Activated CD8-positive, alpha-beta T cell treated with anti-CD3 and anti-CD28 coated beads for 36 hours (primary cell): ENCODE data around the gene SELENOI. TPM values are rescaled to one million over a fixed set of nuclear protein-coding genes. Genes with fewer than 3 reads are reported as not detected.

ENCODE experiments used
- ATAC-seq: fragments of 200-7000 bp; cut with Tn5 transposase; one replicate; pipeline ENCODE4 v1.10.0; 2021; ENCODE audit warnings: mild to moderate bottlenecking, moderate library complexity
- CTCF ChIA-PET: fragments of 350-600 bp; sonication (Branson Sonifier 250); formaldehyde crosslinking; loops from one replicate; lab custom pipeline; 2021; ENCODE audit warnings: antibody characterized with exemption; lab: Charles Lee
- POLR2A ChIA-PET: fragments of 350-600 bp; sonication (Branson Sonifier 250); formaldehyde crosslinking; loops from one replicate; lab custom pipeline; 2021; ENCODE audit warnings: antibody characterized with exemption; lab: Charles Lee
- DNase-seq: peaks from one replicate; pipeline ENCODE4 v3.0.0-alpha.2; 2020
- H3K27ac Mint-ChIP-seq: one replicate; pipeline ENCODE4 v1.8.0; 2021; ENCODE audit warnings: mild to moderate bottlenecking, mixed read lengths
- H3K27me3 Mint-ChIP-seq: one replicate; pipeline ENCODE4 v1.8.0; 2021; ENCODE audit warnings: mixed read lengths
- H3K36me3 Mint-ChIP-seq: one replicate; pipeline ENCODE4 v1.8.0; 2021; ENCODE audit warnings: low read depth, mixed read lengths
- H3K4me1 Mint-ChIP-seq: one replicate; pipeline ENCODE4 v1.8.0; 2021; ENCODE audit warnings: low read depth, mixed read lengths
- H3K4me3 Mint-ChIP-seq: one replicate; pipeline ENCODE4 v1.8.0; 2021; ENCODE audit warnings: mild to moderate bottlenecking, moderate library complexity, mixed read lengths
- H3K9me3 Mint-ChIP-seq: one replicate; pipeline ENCODE4 v1.8.0; 2021; ENCODE audit warnings: mixed read lengths
- CTCF ChIP-seq: fragments of 200-600 bp; IDR thresholded peaks from one replicate; pipeline ENCODE4 v1.8.0; 2022; ENCODE audit warnings: antibody characterized with exemption, mild to moderate bottlenecking
- intact Hi-C: fragments of 100-400 bp; cut with micrococcal nuclease; formaldehyde crosslinking; loops from one replicate; pipeline ENCODE4 v1.10.0; 2022
- total RNA-seq, 2 experiments: library from RNA; stranded (reverse); gene quantifications; one replicate each; pipeline ENCODE4 v1.2.3, GENCODE V29; 2021

Gene SELENOI
- total RNA-seq, 2 experiments from 2014 or later: 38.9 to 39.1 TPM

GRCh38 chr2:26432363-26432762 is 86.4 kb downstream of the SELENOI start:
- ChIA-PET POLR2A (interaction anchor here (0.9 to 1.6 kb wide), 2 partner anchors 9 to 11 kb away, joined by 3 read pairs; no protein-coding TSS in a partner anchor), CTCF (interaction anchor here (1.3 kb wide), 1 partner anchor 71 kb away, joined by 3 read pairs; no protein-coding TSS in a partner anchor)
- ATAC-seq (no peak), DNase-seq (no peak)
- H3K4me3 Mint-ChIP-seq: no peak overlapping the region
- H3K27me3 Mint-ChIP-seq: peaks cover 3% of the 10 kb centered on the region
- H3K4me1 Mint-ChIP-seq: no peaks in the 10 kb centered on the region
- no peak for TF ChIP-seq CTCF
- H3K9me3 Mint-ChIP-seq: no peaks in the 10 kb centered on the region
- no peak overlapping the region for H3K27ac Mint-ChIP-seq
- intact Hi-C loops: no loop called here
- no peaks in the 10 kb centered on the region for H3K36me3 Mint-ChIP-seq

- Mint-ChIP-seq H3K36me3 (no peaks in the 10 kb centered on the region), H3K4me3 (no peak overlapping the region), H3K27ac (no peak overlapping the region), H3K4me1 (no peaks in the 10 kb centered on the region), H3K9me3 (no peaks in the 10 kb centered on the region), H3K27me3 (peaks cover 3% of the 10 kb centered on the region)
- CTCF ChIA-PET: interaction anchor here (1.1 to 1.5 kb wide), 3 partner anchors 10 to 219 kb away, joined by 3 to 5 read pairs (median 3); no protein-coding TSS in a partner anchor
- intact Hi-C loops: no loop called here
- no peak for DNase-seq
- ATAC-seq: no peak
- POLR2A ChIA-PET: interaction anchor here (0.9 to 1.6 kb wide), 2 partner anchors 9 to 11 kb away, joined by 3 read pairs; no protein-coding TSS in a partner anchor
- TF ChIP-seq CTCF: no peak
Measured at GRCh38 chr2:26432859-26433258, 86.9 kb downstream of the SELENOI start.

DNA sequence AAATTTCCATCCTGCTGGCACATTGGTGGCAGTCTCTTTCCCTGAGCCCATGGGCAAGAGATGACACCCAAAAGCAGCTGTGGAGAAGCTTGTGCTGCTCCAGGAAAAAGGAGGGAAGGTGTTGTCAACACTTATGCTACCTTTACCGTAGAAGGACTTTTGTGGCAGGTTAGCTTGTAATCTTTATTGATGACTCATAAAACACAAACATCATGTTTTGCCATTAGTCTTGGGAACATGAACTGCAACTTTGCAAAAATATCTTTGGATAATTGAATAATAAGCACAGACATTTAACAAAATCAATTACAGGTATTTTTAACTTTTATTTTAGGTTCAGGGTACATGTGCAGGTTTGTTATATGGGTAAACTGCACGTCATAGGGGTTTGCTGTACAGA is 89.2 kb downstream of the SELENOI start:
- DNase-seq: no peak
- H3K9me3 Mint-ChIP-seq: no peaks in the 10 kb centered on the region
- H3K4me3 Mint-ChIP-seq: no peak overlapping the region
- H3K4me1 Mint-ChIP-seq: no peaks in the 10 kb centered on the region
- intact Hi-C loops: no loop called here
- ATAC-seq: no peak
- H3K27me3 Mint-ChIP-seq: peaks cover 7% of the 10 kb centered on the region
- H3K27ac Mint-ChIP-seq: no peak overlapping the region
- ChIA-PET CTCF (no interaction called here), POLR2A (interaction anchor here (0.6 kb wide), 1 partner anchor 286 kb away, joined by 5 read pairs; no protein-coding TSS in a partner anchor)
- H3K36me3 Mint-ChIP-seq: no peaks in the 10 kb centered on the region
- no peak for TF ChIP-seq CTCF

DNA sequence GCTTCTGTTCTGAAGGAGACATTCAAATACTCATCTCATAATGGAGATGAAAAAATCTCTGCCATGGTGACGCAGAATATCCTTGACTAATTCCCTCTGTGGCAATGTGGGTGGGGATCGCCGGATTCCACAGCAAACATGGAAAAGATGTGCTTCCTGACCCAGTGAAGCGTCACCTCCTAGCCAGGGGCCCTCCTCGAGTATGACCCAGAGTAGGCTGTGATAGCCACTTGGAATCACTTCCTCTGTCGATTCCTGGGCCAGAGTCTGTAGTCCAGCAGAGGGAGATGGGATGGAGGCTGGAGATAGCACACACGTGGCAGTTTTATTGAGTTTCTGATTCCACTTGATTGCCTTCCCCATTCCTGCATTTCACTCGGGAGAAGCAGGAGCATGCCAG is 92.6 kb downstream of the SELENOI start:
- intact Hi-C loops: no loop called here
- Mint-ChIP-seq H3K9me3 (no peaks in the 10 kb centered on the region), H3K27me3 (peaks cover 4% of the 10 kb centered on the region), H3K27ac (no peak overlapping the region), H3K36me3 (no peaks in the 10 kb centered on the region), H3K4me1 (no peaks in the 10 kb centered on the region), H3K4me3 (no peak overlapping the region)
- CTCF ChIA-PET: no interaction called here
- no peak for TF ChIP-seq CTCF
- DNase-seq (no peak), ATAC-seq (no peak)
- POLR2A ChIA-PET: no interaction called here

DNA sequence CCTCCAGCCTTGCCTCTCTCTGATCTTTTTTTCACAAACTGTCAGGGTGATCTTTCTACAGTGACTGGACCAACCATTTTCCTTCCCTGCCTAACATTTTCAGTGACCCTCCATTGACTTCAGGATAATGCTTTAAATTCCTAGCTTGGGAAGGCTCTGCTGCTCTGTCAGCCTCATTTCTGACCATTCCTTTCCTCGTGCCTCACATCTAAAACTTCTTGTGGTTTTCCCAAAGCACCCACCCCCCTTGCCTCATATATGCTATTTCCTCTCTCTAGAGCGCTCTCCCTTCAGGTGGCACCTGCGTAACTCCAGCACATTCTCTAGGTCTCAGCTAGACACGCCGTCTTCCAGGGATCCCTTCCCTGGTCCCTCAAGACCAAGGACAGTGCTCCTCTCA is 93.0 kb downstream of the SELENOI start:
- Mint-ChIP-seq H3K4me1 (no peaks in the 10 kb centered on the region), H3K4me3 (no peak overlapping the region), H3K9me3 (no peaks in the 10 kb centered on the region), H3K27me3 (peaks cover 4% of the 10 kb centered on the region), H3K36me3 (no peaks in the 10 kb centered on the region), H3K27ac (no peak overlapping the region)
- intact Hi-C loops: no loop called here
- CTCF ChIA-PET: no interaction called here
- DNase-seq (no peak), ATAC-seq (no peak)
- no peak for TF ChIP-seq CTCF
- POLR2A ChIA-PET: no interaction called here
